GM12891 (cell line): ENCODE measurements around the gene BROX.

Experiments used
- POLR2A ChIP-seq: IDR thresholded peaks from 2 replicates; pipeline ENCODE4 v1.6.1; 2011; ENCODE audit warnings: low read depth, low read length, control low read depth
- POLR2AphosphoS5 ChIP-seq: IDR thresholded peaks from 2 replicates; pipeline ENCODE4 v1.6.1; 2011; ENCODE audit warnings: low read depth, low read length, control low read depth
- POU2F2 ChIP-seq: IDR thresholded peaks from 2 replicates; pipeline ENCODE4 v1.6.1; 2011; ENCODE audit warnings: low read depth, mild to moderate bottlenecking, control low read depth, low read length, moderate library complexity
- SPI1 ChIP-seq: IDR thresholded peaks from 2 replicates; pipeline ENCODE4 v1.6.1; 2011; ENCODE audit warnings: low read depth, low read length, control low read depth

DNA sequence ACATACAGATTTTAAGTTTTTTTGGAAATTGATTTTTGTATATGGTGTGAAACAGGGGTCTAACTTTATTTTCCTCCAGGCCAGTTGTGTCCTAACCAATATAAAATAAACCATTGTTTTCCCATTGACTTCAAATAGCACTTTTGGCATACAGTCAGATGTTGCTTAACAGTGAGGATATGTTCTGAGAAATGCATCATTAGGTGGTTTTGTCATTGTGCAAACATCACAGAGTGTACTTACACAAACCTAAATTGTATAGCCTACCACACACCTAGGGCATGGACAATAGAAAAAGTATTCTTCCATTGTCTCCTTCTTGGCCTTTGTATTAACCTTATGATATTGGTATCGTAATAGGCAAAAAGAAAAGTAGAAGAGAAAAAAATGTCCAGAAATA lies 65.1 kb downstream of the BROX start:
- no peak for TF ChIP-seq POLR2A
- TF ChIP-seq SPI1 = no peak
- no peak for TF ChIP-seq POLR2AphosphoS5
- TF ChIP-seq POU2F2 = no peak
